Coronary artery (tissue), 2 donors: ENCODE measurements around the gene CFAP70.

Experiments
- DNase-seq: peaks from one replicate; pipeline ENCODE4 v3.0.0-alpha.2; 2017; ENCODE audit warnings: low spot score
- H3K27ac ChIP-seq, 2 donors: fragments of 200-600 bp; sonication (generic); one replicate each; pipeline ENCODE4 v1.5.1; 2016 to 2019
- H3K4me3 ChIP-seq: fragments of 200-600 bp; sonication (generic); 2 replicates; pipeline ENCODE4 v1.5.1; 2016; ENCODE audit warnings: mild to moderate bottlenecking, moderate library complexity
- CTCF ChIP-seq: fragments of 200-600 bp; sonication (generic); IDR thresholded peaks from one replicate; pipeline ENCODE4 v1.5.1; 2019; ENCODE audit warnings: antibody characterized with exemption

The CFAP70 gene

DNA sequence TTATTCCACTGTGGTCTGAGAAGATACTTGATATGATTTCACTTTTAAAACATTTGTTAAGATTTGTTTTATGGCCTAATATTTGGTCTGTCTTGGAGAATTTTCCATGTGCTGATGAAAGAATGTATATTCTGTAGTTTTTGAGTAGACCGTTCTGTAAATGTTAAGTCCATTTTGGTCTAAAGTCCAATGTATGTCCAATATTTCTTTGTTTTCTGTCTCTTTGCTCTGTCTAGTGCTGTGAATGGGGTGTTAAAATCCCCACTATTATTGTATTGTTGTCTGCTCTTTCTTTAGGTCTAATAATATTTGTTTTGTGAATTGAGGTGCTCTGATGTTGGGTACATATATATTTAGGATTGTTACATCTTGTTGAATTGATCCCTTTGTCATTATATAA, 142.9 kb downstream of the CFAP70 start:
- Histone ChIP-seq H3K4me3 (no peak overlapping the region), H3K27ac (no peak overlapping the region)
- no peak for TF ChIP-seq CTCF
- DNase-seq: no peak

- H3K27ac ChIP-seq: no peak overlapping the region
- no peak for DNase-seq
- H3K4me3 ChIP-seq: no peak overlapping the region
- no peak for TF ChIP-seq CTCF
Measured at GRCh38 chr10:73211106-73211811, 147.4 kb downstream of the CFAP70 start.

DNA sequence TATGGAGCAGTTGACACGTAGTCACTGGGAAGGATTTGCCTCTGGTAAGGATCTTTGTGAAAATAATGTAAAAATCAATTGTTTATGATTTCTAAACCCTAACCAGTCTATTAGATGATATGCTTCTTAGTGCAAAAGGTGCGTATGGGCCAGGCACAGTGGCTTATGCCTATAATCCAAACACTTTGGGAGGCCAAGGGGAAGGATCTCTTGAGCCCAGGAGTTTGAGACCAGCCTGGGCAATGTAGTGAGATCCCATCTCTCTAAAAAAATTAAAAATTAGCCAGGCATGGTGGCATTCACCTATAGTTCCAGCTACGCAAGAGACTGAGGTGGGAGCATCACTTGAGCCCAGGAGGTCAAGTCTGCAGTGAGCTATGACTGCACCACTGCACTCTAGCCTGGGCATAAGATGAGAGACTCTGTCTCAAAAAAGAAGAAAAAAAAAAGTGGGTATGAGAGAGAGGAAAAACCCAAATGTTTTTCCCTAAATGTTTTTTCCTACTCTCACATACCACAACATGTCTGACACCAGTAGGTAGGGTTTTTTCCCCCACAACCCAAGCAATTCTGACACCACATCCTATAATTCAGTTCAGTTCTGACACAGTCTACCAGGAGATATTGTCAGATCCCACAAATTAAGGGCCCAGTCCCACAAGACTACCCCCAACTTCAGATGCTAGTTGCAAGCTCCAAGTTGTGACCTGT, 148.1 kb downstream of the CFAP70 start:
- Histone ChIP-seq H3K4me3 (no peak overlapping the region), H3K27ac (no peak overlapping the region)
- no peak for DNase-seq
- no peak for TF ChIP-seq CTCF

DNA sequence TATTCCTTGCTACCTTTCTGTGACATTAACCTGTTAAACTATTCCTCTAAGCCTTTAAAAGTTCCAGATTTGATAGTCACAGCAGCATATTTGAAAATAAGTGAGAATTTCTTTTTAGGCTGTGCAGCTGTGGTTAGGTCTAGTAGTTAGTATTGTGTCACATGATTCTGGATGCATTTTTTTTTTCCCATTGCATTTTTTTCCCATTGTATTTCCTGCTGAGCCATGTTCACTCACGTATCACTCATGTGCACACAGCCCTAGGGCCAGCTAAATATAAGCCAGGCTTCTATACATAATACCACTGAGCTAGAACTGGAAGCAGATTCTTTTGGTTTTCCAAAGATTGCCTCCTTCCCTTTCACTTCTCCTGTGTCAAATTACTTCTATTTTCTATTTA, 149.0 kb downstream of the CFAP70 start:
- H3K4me3 ChIP-seq: no peak overlapping the region
- no peak for TF ChIP-seq CTCF
- no peak for DNase-seq
- no peak overlapping the region for H3K27ac ChIP-seq

DNA sequence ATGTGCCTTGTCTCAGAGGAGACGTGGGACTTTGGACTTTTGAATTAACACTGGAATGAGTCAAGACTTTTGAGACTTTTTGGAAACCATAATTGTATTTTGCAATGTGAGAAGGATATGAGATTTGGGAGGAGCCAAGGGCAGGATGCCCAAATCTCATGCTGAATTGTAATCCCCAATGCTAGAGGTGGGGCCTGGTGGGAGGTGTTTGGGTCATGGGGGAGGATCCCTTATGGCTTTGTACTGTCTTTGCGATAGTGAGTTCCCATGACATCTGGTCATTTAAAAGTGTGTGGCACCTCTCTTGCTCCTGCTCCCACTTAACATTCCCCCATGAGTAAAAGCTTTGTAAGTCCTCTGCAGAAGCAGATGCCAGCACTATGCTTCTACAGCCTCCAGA, 150.8 kb downstream of the CFAP70 start:
- no peak overlapping the region for H3K4me3 ChIP-seq
- no peak overlapping the region for H3K27ac ChIP-seq
- no peak for TF ChIP-seq CTCF
- no peak for DNase-seq

- no peak overlapping the region for H3K27ac ChIP-seq
- no peak overlapping the region for H3K4me3 ChIP-seq
- no peak for TF ChIP-seq CTCF
- DNase-seq: no peak
Measured at GRCh38 chr10:73206385-73206784, 152.3 kb downstream of the CFAP70 start.

DNA sequence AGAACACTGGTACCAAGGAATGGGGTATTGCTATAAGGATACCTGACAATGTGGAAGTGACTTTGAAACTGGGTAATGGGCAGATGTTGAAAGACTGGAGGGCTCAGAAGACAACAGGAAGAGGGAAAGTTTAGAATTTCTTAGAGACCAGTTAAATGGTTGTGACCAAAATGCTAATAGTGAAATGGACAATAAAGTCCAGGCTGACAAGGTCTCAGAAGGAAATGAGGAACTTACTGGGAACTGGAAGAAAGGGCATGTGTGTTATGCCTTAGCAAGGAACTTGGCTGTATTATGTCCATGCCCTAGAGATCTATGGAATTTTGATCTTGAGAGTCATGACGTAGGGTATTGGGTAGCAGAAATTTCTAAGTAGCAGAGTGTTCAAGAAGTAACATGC, 152.8 kb downstream of the CFAP70 start:
- no peak overlapping the region for H3K4me3 ChIP-seq
- no peak for TF ChIP-seq CTCF
- DNase-seq: no peak
- no peak overlapping the region for H3K27ac ChIP-seq
